HepG2 (cell line): ENCODE results near the gene ACBD6. TPM values are rescaled to one million over a fixed set of nuclear protein-coding genes. Genes with fewer than 3 reads are reported as not detected.

Experiments
- ATAC-seq: fragments of 200-7000 bp; cut with Tn5 transposase; 3 replicates; pipeline ENCODE4 v1.9.1; 2020; ENCODE audit warnings: mild to moderate bottlenecking, moderate library complexity
- BruUV-seq: library from RNA; stranded (reverse); fragments of 400-500 nt; replicated peaks from 2 replicates; lab custom pipeline; 2021; lab: Mats Ljungman, UMichigan
- CTCF ChIA-PET: fragments of 300-600 bp; formaldehyde crosslinking; extraction: SDS; loops from one replicate; lab custom pipeline; 2021; ENCODE audit warnings: low total read pairs, inconsistent platforms, low intra/inter-chr PET ratio; lab: Yijun Ruan, JAX
- POLR2A ChIA-PET: fragments of 350-600 bp; sonication (Branson Sonifier 250); formaldehyde crosslinking; loops from one replicate; lab custom pipeline; 2020; ENCODE audit warnings: antibody characterized with exemption, inconsistent platforms; lab: Yijun Ruan, JAX
- DNase-seq: peaks from one replicate; pipeline ENCODE4 v3.0.0-alpha.2; 2015; ENCODE audit warnings: low spot score
- FAIRE-seq: peaks from 3 replicates; lab custom pipeline; 2011; peaks lifted over from hg19 to GRCh38; lab: Jason Lieb, UNC
- H2AFZ ChIP-seq: one replicate; pipeline ENCODE4 v1.6.1; 2011; ENCODE audit warnings: low read length, inconsistent platforms
- H3K27ac ChIP-seq: fragments of 300-600 bp; 3 replicates; pipeline ENCODE4 v1.8.0; 2011; ENCODE audit warnings: mixed run types, mild to moderate bottlenecking, mixed read lengths, low read length, inconsistent platforms; ENCODE audit not compliant: insufficient read depth; ENCODE audit errors: extremely low read length
- H3K27me3 ChIP-seq, 2 experiments: fragments of 200-600 bp in 1 of 2; 2 replicates in 1 of 2; 3 replicates in 1 of 2; pipeline versions ENCODE4 v1.6.0 to v1.8.0; 2011; ENCODE audit warnings: low read length in 2 of 2, mild to moderate bottlenecking in 2 of 2, moderate library complexity in 2 of 2, inconsistent platforms in 1 of 2; ENCODE audit not compliant: insufficient read depth in 2 of 2, control insufficient read depth in 1 of 2
- H3K36me3 ChIP-seq, 2 experiments: fragments of 200-600 bp in 1 of 2; replicated peaks in 1 of 2; 2 replicates in 1 of 2; 3 replicates in 1 of 2; pipeline versions ENCODE4 v1.5.1 to v1.8.0; 2011; ENCODE audit warnings: low read length in 2 of 2, inconsistent platforms in 1 of 2; ENCODE audit not compliant: insufficient read depth in 2 of 2, control insufficient read depth in 1 of 2
- H3K4me1 ChIP-seq: 2 replicates; pipeline ENCODE4 v1.5.1; 2012; ENCODE audit warnings: low read length, inconsistent platforms; ENCODE audit not compliant: insufficient read depth
- H3K4me2 ChIP-seq: 2 replicates; pipeline ENCODE4 v1.6.0; 2011; ENCODE audit warnings: low read depth, low read length, inconsistent platforms
- H3K4me3 ChIP-seq, 3 experiments: fragments of 200-600 bp in 1 of 3; sonication (generic), shearing (Covaris generic) in 1 of 3; replicated peaks in 1 of 3; 2 replicates each; pipeline ENCODE4 v1.5.1; 2011 to 2016; ENCODE audit warnings: low read length in 3 of 3, inconsistent platforms in 2 of 3, low read depth in 2 of 3, mild to moderate bottlenecking in 2 of 3, control low read depth in 1 of 3, mixed read lengths in 1 of 3; ENCODE audit not compliant: insufficient read depth in 1 of 3
- H3K79me2 ChIP-seq: one replicate; pipeline ENCODE4 v1.6.1; 2011; ENCODE audit warnings: low read length, inconsistent platforms; ENCODE audit not compliant: insufficient read depth
- H3K9ac ChIP-seq: 2 replicates; pipeline ENCODE4 v1.6.0; 2011; ENCODE audit warnings: mild to moderate bottlenecking, low read depth, low read length, inconsistent platforms; ENCODE audit not compliant: insufficient read depth
- H3K9me3 ChIP-seq: 2 replicates; pipeline ENCODE4 v1.5.1; 2012; ENCODE audit warnings: mild to moderate bottlenecking, low read length
- H4K20me1 ChIP-seq: 2 replicates; pipeline ENCODE4 v1.6.0; 2011; ENCODE audit warnings: inconsistent platforms, mild to moderate bottlenecking, low read length, moderate library complexity; ENCODE audit not compliant: insufficient read depth
- AGO2 ChIP-seq: fragments of 200-400 bp; formaldehyde crosslinking; optimal IDR thresholded peaks from 2 replicates; pipeline ENCODE3; 2017; ENCODE audit warnings: mild to moderate bottlenecking, low read depth, low read length, moderate library complexity
- CREB1 ChIP-seq, 2 experiments: fragments of 450-650 bp in 1 of 2; IDR thresholded peaks; 2 replicates each; pipeline ENCODE4 v1.6.1; 2016 to 2017; ENCODE audit warnings: control low read depth in 1 of 2, mild to moderate bottlenecking in 1 of 2, missing compliant biosample characterization in 1 of 2, missing genetic modification characterization in 1 of 2
- CTCF ChIP-seq: sonication (generic); formaldehyde crosslinking; IDR thresholded peaks from 2 replicates; pipeline ENCODE4 v1.5.0; 2020; ENCODE audit warnings: mild to moderate bottlenecking, missing genetic modification reagents, moderate library complexity
- GMEB2 ChIP-seq: IDR thresholded peaks from 2 replicates; pipeline ENCODE4 v1.6.1; 2016; ENCODE audit warnings: missing biosample characterization, missing genetic modification reagents, low read depth
- NFYC ChIP-seq: IDR thresholded peaks from 2 replicates; pipeline ENCODE4 v1.6.1; 2016; ENCODE audit warnings: missing genetic modification reagents, missing compliant biosample characterization
- STAG1 ChIP-seq: sonication (generic); formaldehyde crosslinking; IDR thresholded peaks from 2 replicates; pipeline ENCODE4 v1.4.0; 2020; ENCODE audit warnings: missing genetic modification reagents
- XRCC5 ChIP-seq: fragments of 200-400 bp; formaldehyde crosslinking; optimal IDR thresholded peaks from 2 replicates; pipeline ENCODE3; 2017; ENCODE audit warnings: mild to moderate bottlenecking, low read length
- ZBTB42 ChIP-seq: sonication (generic); formaldehyde crosslinking; IDR thresholded peaks from 2 replicates; pipeline ENCODE4 v1.5.0; 2020; ENCODE audit warnings: mild to moderate bottlenecking, missing genetic modification reagents
- ZNF629 ChIP-seq: sonication (generic); formaldehyde crosslinking; conservative IDR thresholded peaks from 2 replicates; pipeline ENCODE4 v1.5.0; 2020; ENCODE audit warnings: missing genetic modification reagents
- ZNF646 ChIP-seq: sonication (generic); formaldehyde crosslinking; IDR thresholded peaks from 2 replicates; pipeline ENCODE4 v1.9.0; 2021; ENCODE audit warnings: mild to moderate bottlenecking, missing genetic modification reagents
- WGBS: methylation state at CpG from one replicate; pipeline ENCODE4 v1.1.6; 2017; ENCODE audit warnings: low lambda C conversion rate; 5-methylcytosine and 5-hydroxymethylcytosine counted together
- in situ Hi-C: cut with HindIII; loops from 2 replicates; pipeline ENCODE4 v1.10.0; 2017; ENCODE audit warnings: low pct_unique_long_range_greater_than_20kb; ENCODE audit not compliant: extremely low pct_ligation_motif_present
- intact Hi-C: fragments of 100-400 bp; cut with micrococcal nuclease; formaldehyde crosslinking; loops from one replicate; pipeline ENCODE4 v1.10.0; 2022; ENCODE audit not compliant: unreplicated experiment
- polyA plus RNA-seq, 8 experiments: library from polyadenylated mRNA; depleted of rRNA in 3 of 8; stranded (reverse) in 7 of 8; unstranded in 1 of 8; fragments of >200 nt; fragmentation: Illumina TruSeq in 4 of 8; extraction: Trizol in 4 of 8; gene quantifications; 2 replicates each; pipeline versions ENCODE4 v1.2.1 to v1.2.3, GENCODE V29; 2011 to 2016; ENCODE audit warnings: low read depth in 4 of 8, missing spikeins in 1 of 8, mixed read lengths in 1 of 8; ENCODE audit not compliant: insufficient read depth in 1 of 8
- total RNA-seq, 5 experiments: library from RNA; depleted of rRNA; stranded (reverse); fragments of >200 nt; fragmentation: Illumina TruSeq; extraction: Trizol; gene quantifications; 2 replicates each; pipeline ENCODE4 v1.2.3, GENCODE V29; 2016; ENCODE audit warnings: low read depth in 1 of 5

Gene ACBD6
- total and polyA plus RNA-seq, 2 of the 13 experiments (the other 11 are each of a cell fraction or from before 2014, with no cell fraction given), result 33.5 to 47.2 TPM

GRCh38 chr1:180248731-180249681 is 253.4 kb downstream of the ACBD6 start:
- Histone ChIP-seq H3K4me3 (0 out of 6 replicates have a peak overlapping the region, but pooled peaks of 1 of the 3 experiments have one; percentile 1), H3K27ac (no peak overlapping the region), H3K36me3 (no peaks in the 10 kb centered on the region), H3K9me3 (no peaks in the 10 kb centered on the region), H3K27me3 (no peaks in the 10 kb centered on the region; a peak in 2 of 5 replicates), H3K79me2 (no peaks in the 10 kb centered on the region), H3K4me2 (peak overlapping the region; percentile 45), H4K20me1 (no peaks in the 10 kb centered on the region), H3K9ac (no peak overlapping the region), H2AFZ (no peak overlapping the region), H3K4me1 (peaks cover 79% of the 10 kb centered on the region)
- CTCF ChIA-PET, result interaction anchor here (1.1 kb wide), 1 partner anchor 168 kb away, joined by 3 read pairs; no protein-coding TSS in a partner anchor
- peak; percentile 41 for ATAC-seq
- in situ Hi-C loops (no loop called here), intact Hi-C loops (loop anchor here (10.0 kb wide), 1 partner anchor 64 kb away; no protein-coding TSS in a partner anchor)
- no peak for DNase-seq
- POLR2A ChIA-PET, result no interaction called here
- no peak for FAIRE-seq
- 23% methylated on average over 8 of the region's 11 CpGs for WGBS
- no TSS peak for BruUV-seq
- TF ChIP-seq ZNF629 (CRISPR knock-in tag) (peak; percentile 85), ZBTB42 (CRISPR knock-in tag) (no peak), CREB1 (IDR thresholded peaks at IDR 0.05) (peak; percentile 7; the same call in 1 of the 2 replicates), CREB1 (CRISPR knock-in tag; IDR thresholded peaks at IDR 0.05) (no peak), CTCF (CRISPR knock-in tag) (peak; percentile 53), ZNF646 (no peak), XRCC5 (peak; percentile 31), GMEB2 (CRISPR knock-in tag) (no peak), STAG1 (peak; percentile 37), AGO2 (no peak), NFYC (CRISPR knock-in tag) (no peak)
